ENCODE measurements around the gene CDKN2B-AS1. TPM values are rescaled to one million over a fixed set of nuclear protein-coding genes. Genes with fewer than 3 reads are reported as not detected.

The CDKN2B-AS1 gene
- total and polyA plus RNA-seq, 2 donors from 2014 or later, result 0.82 TPM; not detected in 1

- DNase-seq, result no peak
- TF ChIP-seq CTCF (IDR thresholded peaks at IDR 0.05; ENCODE audit: borderline replicate concordance, extremely low read depth, insufficient read depth), result no peak
- no peaks in the 10 kb centered on the region for H3K4me1 ChIP-seq (ENCODE audit: control insufficient read depth in 2 of 3, insufficient read depth in 2 of 3, low read depth in 1 of 3, low read length in 3 of 3)
- H3K9ac ChIP-seq (ENCODE audit: low read length in 3 of 3), result no peak overlapping the region
- intact Hi-C loops (cut with DNase I), result no loop called here
- no peaks in the 10 kb centered on the region for H3K27me3 ChIP-seq (ENCODE audit: control insufficient read depth, insufficient read depth, low read length)
- no peaks in the 10 kb centered on the region for H3K9me3 ChIP-seq (ENCODE audit: control insufficient read depth in 2 of 3, insufficient read depth in 1 of 3, low read length in 3 of 3)
- no peak overlapping the region for H3K27ac ChIP-seq (ENCODE audit: low read depth in 2 of 2, low read length in 2 of 2)
- H3K4me3 ChIP-seq (ENCODE audit: low read length in 3 of 3), result no peak overlapping the region
- no peaks in the 10 kb centered on the region for H3K36me3 ChIP-seq (ENCODE audit: control insufficient read depth in 2 of 3, insufficient read depth in 3 of 3, low read length in 3 of 3)
- no peak for FAIRE-seq
Observed at GRCh38 chr9:22107202-22108045, 112.8 kb downstream of the CDKN2B-AS1 start.

GRCh38 chr9:22108581-22109370 lies 114.2 kb downstream of the CDKN2B-AS1 start:
- TF ChIP-seq CTCF (IDR thresholded peaks at IDR 0.05; ENCODE audit: borderline replicate concordance, extremely low read depth, insufficient read depth), result no peak
- no peaks in the 10 kb centered on the region for H3K36me3 ChIP-seq (ENCODE audit: control insufficient read depth in 2 of 3, insufficient read depth in 3 of 3, low read length in 3 of 3)
- H3K4me1 ChIP-seq (ENCODE audit: control insufficient read depth in 2 of 3, insufficient read depth in 2 of 3, low read depth in 1 of 3, low read length in 3 of 3), result no peaks in the 10 kb centered on the region
- no peak for FAIRE-seq
- no peak overlapping the region for H3K9ac ChIP-seq (ENCODE audit: low read length in 3 of 3)
- H3K27me3 ChIP-seq (ENCODE audit: control insufficient read depth, insufficient read depth, low read length), result no peaks in the 10 kb centered on the region
- H3K9me3 ChIP-seq (ENCODE audit: control insufficient read depth in 2 of 3, insufficient read depth in 1 of 3, low read length in 3 of 3), result no peaks in the 10 kb centered on the region
- H3K4me3 ChIP-seq (ENCODE audit: low read length in 3 of 3), result no peak overlapping the region
- H3K27ac ChIP-seq (ENCODE audit: low read depth in 2 of 2, low read length in 2 of 2), result no peak overlapping the region
- intact Hi-C loops (cut with DNase I), result no loop called here
- DNase-seq, result no peak

GRCh38 chr9:22111176-22111953 lies 116.8 kb downstream of the CDKN2B-AS1 start:
- no peak for DNase-seq
- intact Hi-C loops (cut with DNase I), result no loop called here
- no peaks in the 10 kb centered on the region for H3K4me1 ChIP-seq (ENCODE audit: control insufficient read depth in 2 of 3, insufficient read depth in 2 of 3, low read depth in 1 of 3, low read length in 3 of 3)
- H3K36me3 ChIP-seq (ENCODE audit: control insufficient read depth in 2 of 3, insufficient read depth in 3 of 3, low read length in 3 of 3), result no peaks in the 10 kb centered on the region
- no peak for FAIRE-seq
- no peak overlapping the region for H3K27ac ChIP-seq (ENCODE audit: low read depth in 2 of 2, low read length in 2 of 2)
- H3K9ac ChIP-seq (ENCODE audit: low read length in 3 of 3), result no peak overlapping the region
- H3K27me3 ChIP-seq (ENCODE audit: control insufficient read depth, insufficient read depth, low read length), result no peaks in the 10 kb centered on the region
- no peak overlapping the region for H3K4me3 ChIP-seq (ENCODE audit: low read length in 3 of 3)
- no peaks in the 10 kb centered on the region for H3K9me3 ChIP-seq (ENCODE audit: control insufficient read depth in 2 of 3, insufficient read depth in 1 of 3, low read length in 3 of 3)
- TF ChIP-seq CTCF (IDR thresholded peaks at IDR 0.05; ENCODE audit: borderline replicate concordance, extremely low read depth, insufficient read depth), result no peak

All from kidney (tissue), 14 donors.